ENCODE measurements around the gene PPP1R15A.

GRCh38 chr19:48822514-48822913, 49.7 kb upstream of the PPP1R15A start:
- TF ChIP-seq GATA2 (IDR thresholded peaks at IDR 0.05; ENCODE audit: low read depth, low read length) (no peak), GATA3 (IDR thresholded peaks at IDR 0.05; ENCODE audit: low read depth, low read length) (no peak)

Data from SH-SY5Y (cell line).